ENCODE measurements around the gene KPNA5.
"Not testable (repeated sequence)": the region's sequence is repeated elsewhere in the genome, so short reads cannot be mapped to it uniquely, and the experiment has no call there.

KPNA5 gene

GRCh38 chr6:116697480-116697879 is 16.5 kb downstream of the KPNA5 start:
- in situ Hi-C loops (cut with HindIII; ENCODE audit: low sequenced_read_pairs) = no loop called here

DNA sequence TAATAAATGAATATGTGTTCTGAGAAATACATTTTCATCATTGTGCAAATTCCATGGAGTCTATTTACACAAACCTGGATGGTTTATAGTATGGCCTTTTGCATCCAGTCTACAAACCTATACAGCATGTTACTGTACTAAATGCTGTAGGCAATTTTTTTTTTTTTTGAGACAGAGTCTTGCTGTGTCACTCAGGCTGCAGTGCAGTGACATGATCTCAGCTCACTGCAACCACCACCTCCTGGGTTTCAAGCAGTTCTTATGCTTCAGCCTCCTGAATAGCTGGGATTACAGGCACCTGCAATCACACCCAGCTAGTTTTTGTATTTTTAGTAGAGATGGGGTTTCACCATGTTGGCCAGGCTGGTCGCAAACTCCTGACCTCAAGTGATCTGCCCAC is 22.9 kb downstream of the KPNA5 start:
- in situ Hi-C loops (cut with HindIII; ENCODE audit: low sequenced_read_pairs) = not testable (repeated sequence)

DNA sequence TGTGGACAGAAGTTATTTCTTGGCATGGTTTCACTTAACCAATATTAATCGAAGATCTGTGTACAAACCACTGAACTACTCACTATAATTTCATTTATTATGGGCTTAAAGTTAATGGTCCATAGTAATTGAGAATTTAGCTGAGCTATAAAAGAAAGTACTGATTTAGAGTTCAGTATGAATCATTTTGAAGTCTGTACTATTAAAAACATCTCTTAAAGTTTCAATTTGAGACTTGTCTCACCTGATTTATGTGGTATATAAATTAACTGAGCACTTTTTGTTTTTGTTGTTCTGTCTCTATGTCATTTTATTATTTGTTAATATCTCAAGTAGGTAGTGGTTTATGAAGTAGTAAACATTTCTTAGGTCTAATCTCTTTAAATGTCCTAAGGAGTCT is 24.9 kb downstream of the KPNA5 start:
- in situ Hi-C loops (cut with HindIII; ENCODE audit: low sequenced_read_pairs) = no loop called here

GRCh38 chr6:116714296-116714695 is 33.3 kb downstream of the KPNA5 start:
- in situ Hi-C loops (cut with HindIII; ENCODE audit: low sequenced_read_pairs) = no loop called here

GRCh38 chr6:116714761-116715160 is 33.8 kb downstream of the KPNA5 start:
- in situ Hi-C loops (cut with HindIII; ENCODE audit: low sequenced_read_pairs) = no loop called here

GRCh38 chr6:116726947-116727346 is 45.9 kb downstream of the KPNA5 start:
- in situ Hi-C loops (cut with HindIII; ENCODE audit: low sequenced_read_pairs) = no loop called here

DNA sequence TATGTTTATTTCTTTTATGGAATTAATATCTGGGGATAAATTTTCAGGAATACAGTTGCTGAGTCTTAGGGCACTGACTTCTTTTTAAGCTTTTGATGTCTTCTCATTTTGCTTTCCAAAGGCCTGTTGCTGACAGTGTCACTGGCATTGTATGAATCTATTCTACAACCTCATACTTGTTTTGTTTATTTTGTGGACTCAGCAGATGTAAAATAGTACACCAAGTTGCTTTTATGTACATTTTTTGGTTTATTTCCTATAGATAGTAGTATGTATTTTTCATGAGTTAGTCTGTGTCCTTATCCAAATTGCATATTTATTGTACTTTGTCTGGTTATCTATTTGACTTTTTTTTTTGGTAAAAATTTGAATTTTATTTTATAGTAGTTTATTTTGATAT is 49.5 kb downstream of the KPNA5 start:
- in situ Hi-C loops (cut with HindIII; ENCODE audit: low sequenced_read_pairs) = no loop called here

- in situ Hi-C loops (cut with HindIII; ENCODE audit: low sequenced_read_pairs) = no loop called here
Measured at GRCh38 chr6:116737004-116737403, 56.0 kb downstream of the KPNA5 start.

DNA sequence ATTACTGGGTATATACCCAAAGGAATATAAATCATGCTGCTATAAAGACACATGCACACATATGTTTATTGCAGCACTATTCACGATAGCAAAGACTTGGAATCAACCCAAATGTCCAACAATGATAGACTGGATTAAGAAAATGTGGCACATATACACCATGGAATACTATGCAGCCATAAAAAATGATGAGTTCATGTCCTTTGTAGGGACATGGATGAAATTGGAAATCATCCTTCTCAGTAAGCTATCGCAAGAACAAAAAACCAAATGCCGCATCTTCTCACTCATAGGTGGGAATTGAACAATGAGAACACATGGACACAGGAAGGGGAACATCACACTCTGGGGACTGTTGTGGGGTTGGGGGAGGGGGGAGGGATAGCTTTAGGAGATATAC is 59.5 kb downstream of the KPNA5 start:
- in situ Hi-C loops (cut with HindIII; ENCODE audit: low sequenced_read_pairs) = not testable (repeated sequence)

DNA sequence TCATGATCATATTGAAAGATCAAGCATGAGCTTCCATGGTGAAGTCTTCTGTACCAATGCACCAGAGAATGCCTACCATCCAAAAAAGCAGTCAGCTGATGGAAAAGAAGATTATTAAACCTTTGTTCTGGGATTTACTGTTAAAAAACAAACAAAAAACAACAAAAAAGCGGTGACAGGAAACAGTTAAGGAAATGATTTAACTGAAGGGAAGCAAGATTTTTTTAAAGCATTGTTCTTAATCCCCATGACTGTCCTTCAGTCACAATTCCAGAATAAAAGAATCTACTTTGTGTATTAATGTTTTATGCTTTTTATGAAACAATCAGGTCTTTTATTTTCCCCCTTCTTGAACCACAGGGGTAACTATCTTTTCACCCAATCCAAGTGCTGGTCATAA is 60.6 kb downstream of the KPNA5 start:
- in situ Hi-C loops (cut with HindIII; ENCODE audit: low sequenced_read_pairs) = no loop called here

- in situ Hi-C loops (cut with HindIII; ENCODE audit: low sequenced_read_pairs) = no loop called here
Measured at GRCh38 chr6:116745176-116745575, 64.2 kb downstream of the KPNA5 start.

GRCh38 chr6:116761779-116762178 is 80.8 kb downstream of the KPNA5 start:
- in situ Hi-C loops (cut with HindIII; ENCODE audit: low sequenced_read_pairs) = no loop called here

DNA sequence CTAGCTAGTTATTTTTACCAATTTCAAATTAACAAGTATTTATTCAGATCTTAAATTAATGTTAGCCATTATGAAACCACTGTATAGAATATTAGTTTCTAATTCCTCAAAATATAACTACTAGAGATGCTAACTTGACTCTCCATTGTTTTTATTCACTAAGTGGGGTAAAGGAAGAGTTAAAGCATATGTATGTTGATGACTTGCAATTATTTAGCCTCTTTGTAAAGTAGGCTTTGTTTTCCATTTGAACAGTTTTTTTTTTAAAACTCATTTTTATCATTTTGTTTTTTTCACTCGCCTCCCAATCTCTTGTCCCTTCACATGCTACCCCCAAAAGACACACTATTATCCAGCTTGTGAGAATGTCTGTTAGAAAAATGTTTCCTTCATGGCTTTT is 81.2 kb downstream of the KPNA5 start:
- in situ Hi-C loops (cut with HindIII; ENCODE audit: low sequenced_read_pairs) = no loop called here

GRCh38 chr6:116763048-116763447 is 82.0 kb downstream of the KPNA5 start:
- in situ Hi-C loops (cut with HindIII; ENCODE audit: low sequenced_read_pairs) = no loop called here

GRCh38 chr6:116763906-116764628 is 83.1 kb downstream of the KPNA5 start:
- in situ Hi-C loops (cut with HindIII; ENCODE audit: low sequenced_read_pairs) = no loop called here

DNA sequence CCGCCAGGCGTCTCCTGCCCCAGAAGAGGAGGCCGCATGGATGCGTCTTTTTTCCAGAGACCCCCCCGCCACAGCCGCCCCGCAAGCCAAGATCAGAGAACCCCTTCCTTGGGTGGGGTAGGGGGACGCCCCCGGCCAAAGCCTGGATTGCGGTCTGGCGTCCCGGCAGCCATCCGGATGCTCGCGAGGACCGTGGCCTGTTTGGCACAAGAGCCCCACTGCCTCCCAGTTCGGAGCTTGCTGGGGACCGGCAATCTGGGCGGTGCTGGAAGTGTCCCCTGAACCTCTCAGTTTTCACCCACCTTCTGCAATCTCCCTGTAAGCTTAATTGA is 83.6 kb downstream of the KPNA5 start:
- in situ Hi-C loops (cut with HindIII; ENCODE audit: low sequenced_read_pairs) = no loop called here

DNA sequence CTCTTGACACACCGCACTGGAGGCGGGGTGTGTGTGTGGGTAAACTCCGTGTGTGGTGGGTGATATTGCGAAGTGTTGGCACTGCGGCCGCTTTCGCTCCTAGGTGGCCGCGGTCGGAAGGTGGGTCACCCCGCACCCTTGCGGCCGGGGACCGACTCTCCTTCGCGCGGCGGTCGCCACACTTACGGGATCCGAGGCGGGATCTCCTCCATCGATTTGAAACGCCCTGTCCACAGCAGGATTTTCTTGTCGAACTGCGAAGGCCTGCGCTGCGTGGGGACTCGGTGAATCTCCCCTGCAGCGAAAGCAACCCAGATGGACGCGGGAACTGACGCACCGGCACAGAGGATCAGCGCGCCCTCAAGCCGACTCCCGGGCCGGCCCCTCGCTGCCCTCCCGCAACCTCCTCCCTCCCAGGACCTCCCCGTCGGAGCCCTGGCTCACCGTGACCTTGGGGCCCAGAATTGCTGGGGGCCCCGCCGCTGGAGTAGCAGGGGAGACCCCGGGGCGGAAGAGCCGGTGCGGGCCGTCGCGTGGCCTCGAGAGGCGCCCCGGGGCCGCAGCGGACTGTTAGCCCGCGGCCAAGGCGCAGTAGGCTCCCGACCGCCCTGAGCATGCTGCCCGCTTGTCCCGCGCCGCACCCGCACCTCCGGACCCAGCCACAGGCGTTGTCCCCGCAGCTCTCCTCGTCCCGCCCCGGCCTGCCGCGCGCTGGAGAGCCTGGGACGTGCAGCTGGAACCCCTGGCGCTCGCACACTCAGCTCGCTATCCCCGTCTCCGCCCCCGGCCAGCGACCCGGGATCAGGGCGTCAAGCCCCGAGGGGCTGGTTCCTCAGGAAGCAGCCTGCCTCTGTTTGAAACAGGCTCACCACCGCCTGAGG is 84.2 kb downstream of the KPNA5 start, which contains the start of gene FAM162B:
FAM162B (minus strand) TSS at position 759 of the 881 bp plus-strand sequence; CDS start at position 616, 143 bp downstream.
- in situ Hi-C loops (cut with HindIII; ENCODE audit: low sequenced_read_pairs) = no loop called here

DNA sequence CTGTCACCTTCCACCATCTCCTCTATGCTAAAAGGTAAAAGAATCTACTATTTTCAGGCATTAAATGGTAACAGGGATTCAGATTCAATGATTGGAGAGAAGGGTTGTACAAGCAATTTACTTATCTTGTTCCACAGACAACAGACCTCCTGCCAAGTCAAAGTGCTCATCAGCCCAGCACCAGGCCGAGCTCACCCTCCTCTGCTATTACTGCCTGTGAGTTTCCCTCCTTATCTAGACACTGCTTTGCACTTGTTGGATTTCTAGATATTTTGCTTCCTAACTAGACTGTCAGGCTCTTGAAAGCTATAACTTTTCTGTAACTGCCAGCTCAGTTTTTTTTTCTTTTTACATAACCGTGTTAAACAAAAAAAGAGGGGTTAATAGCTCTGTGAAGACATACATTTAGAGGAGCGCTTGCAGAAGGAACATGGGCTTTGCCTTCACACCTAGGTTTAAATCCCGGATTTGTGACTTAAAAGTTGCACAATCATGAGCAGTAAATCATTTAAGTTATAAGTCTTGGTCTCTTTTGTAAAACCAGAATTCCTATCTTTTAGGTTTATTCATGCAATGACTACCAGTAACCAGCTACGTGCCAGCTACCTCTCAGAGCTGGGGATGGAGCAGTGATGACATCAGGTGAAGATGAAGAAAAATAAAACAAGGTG is 85.6 kb downstream of the KPNA5 start:
- in situ Hi-C loops (cut with HindIII; ENCODE audit: low sequenced_read_pairs) = no loop called here

DNA sequence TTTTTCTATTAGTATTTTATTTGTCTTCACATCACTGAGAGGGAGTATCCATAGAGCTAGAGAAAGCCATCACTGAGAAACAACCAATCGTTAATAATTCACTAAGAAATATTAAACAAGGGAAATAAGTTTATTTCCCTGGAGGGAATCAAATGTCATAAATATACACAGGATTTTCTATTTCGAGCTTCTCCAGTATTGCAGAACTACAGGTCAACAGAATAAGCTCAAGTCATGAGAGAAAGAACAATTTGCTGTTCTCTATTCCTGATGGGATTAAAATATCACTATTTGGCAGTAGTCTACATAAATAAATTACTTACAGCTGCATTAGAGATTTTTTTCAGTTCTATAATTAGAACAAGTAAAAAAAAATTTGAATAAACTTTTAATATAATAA is 86.7 kb downstream of the KPNA5 start:
- in situ Hi-C loops (cut with HindIII; ENCODE audit: low sequenced_read_pairs) = no loop called here

DNA sequence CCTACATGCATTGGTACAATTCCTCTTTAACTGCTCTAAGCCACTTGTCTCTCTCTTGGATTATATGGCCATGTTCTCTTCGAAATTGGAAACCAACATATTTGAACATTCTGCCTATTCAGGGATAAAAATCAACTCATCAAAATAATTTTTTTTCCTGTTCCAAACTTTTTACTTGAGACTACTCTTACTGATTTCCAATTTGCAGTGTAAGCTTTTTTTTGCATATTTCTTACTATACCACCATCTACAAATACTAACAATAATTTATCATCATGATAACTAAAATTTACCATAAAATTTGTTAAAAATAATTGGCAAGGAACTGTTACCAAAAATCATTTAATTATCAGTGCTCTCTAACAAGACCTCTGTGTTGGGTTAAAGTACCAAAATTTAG is 91.4 kb downstream of the KPNA5 start:
- in situ Hi-C loops (cut with HindIII; ENCODE audit: low sequenced_read_pairs) = loop anchor here (5.0 kb wide), 1 partner anchor 60 kb away; no protein-coding TSS in a partner anchor

DNA sequence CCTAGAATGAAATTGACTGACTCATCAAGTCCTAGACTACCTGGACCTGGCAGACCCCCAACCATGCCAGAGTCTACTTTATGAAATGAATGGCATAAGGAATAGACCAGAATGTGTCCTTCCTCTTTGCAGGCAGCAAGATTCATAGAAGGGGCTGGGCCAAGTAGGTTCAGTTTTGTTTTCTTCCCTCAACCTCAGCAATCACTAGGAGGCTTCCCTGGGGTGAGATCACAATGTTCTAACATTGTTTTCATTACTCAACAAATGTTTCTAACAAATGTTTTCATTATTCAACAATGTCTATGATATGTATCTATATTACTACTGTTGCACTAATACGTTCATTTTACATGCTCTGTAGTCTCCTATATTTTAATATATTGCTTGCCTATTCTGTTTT is 92.9 kb downstream of the KPNA5 start:
- in situ Hi-C loops (cut with HindIII; ENCODE audit: low sequenced_read_pairs) = loop anchor here (5.0 kb wide), 1 partner anchor 58 kb away; no protein-coding TSS in a partner anchor

Measured in endothelial cell of hepatic sinusoid (primary cell).